ENCODE measurements around the gene YOD1.

YOD1 gene

DNA sequence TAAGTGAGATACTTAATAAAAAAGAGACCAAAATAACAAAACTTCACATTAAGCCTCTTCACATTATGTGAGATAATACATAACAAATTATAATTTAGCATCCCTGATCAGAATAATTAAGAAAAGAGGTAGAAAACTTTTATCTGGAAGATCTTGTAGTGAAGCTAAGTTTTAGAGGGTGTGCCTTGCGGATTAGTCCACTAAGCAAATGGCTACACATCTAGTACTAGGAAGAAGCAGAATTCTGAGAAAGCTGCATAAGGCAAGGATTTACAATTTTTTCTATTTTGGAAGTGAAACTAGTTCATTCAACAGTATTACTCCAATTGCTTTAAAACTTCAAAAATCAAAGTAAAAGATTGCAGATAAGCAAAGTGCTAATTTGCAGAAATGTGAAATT, 3.5 kb downstream of the YOD1 start:
- no peak for TF ChIP-seq TEAD4 (IDR thresholded peaks at IDR 0.05)

- TF ChIP-seq NFIC (IDR thresholded peaks at IDR 0.05) = no peak
- TF ChIP-seq TCF12 (IDR thresholded peaks at IDR 0.05; ENCODE audit: low read depth) = no peak
- no peak for TF ChIP-seq USF1 (IDR thresholded peaks at IDR 0.05)
- no peak for TF ChIP-seq RAD21 (IDR thresholded peaks at IDR 0.05; ENCODE audit: low read depth)
- no peak for TF ChIP-seq TAF1 (IDR thresholded peaks at IDR 0.05; ENCODE audit: low read depth)
- no peak for TF ChIP-seq TEAD4 (IDR thresholded peaks at IDR 0.05)
- TF ChIP-seq, protein P1, sequence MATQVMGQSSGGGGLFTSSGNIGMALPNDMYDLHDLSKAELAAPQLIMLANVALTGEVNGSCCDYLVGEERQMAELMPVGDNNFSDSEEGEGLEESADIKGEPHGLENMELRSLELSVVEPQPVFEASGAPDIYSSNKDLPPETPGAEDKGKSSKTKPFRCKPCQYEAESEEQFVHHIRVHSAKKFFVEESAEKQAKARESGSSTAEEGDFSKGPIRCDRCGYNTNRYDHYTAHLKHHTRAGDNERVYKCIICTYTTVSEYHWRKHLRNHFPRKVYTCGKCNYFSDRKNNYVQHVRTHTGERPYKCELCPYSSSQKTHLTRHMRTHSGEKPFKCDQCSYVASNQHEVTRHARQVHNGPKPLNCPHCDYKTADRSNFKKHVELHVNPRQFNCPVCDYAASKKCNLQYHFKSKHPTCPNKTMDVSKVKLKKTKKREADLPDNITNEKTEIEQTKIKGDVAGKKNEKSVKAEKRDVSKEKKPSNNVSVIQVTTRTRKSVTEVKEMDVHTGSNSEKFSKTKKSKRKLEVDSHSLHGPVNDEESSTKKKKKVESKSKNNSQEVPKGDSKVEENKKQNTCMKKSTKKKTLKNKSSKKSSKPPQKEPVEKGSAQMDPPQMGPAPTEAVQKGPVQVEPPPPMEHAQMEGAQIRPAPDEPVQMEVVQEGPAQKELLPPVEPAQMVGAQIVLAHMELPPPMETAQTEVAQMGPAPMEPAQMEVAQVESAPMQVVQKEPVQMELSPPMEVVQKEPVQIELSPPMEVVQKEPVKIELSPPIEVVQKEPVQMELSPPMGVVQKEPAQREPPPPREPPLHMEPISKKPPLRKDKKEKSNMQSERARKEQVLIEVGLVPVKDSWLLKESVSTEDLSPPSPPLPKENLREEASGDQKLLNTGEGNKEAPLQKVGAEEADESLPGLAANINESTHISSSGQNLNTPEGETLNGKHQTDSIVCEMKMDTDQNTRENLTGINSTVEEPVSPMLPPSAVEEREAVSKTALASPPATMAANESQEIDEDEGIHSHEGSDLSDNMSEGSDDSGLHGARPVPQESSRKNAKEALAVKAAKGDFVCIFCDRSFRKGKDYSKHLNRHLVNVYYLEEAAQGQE (IDR thresholded peaks at IDR 0.05; ENCODE audit: low read depth) = no peak
- no peak for TF ChIP-seq CEBPB (IDR thresholded peaks at IDR 0.05)
- TF ChIP-seq, protein P2, sequence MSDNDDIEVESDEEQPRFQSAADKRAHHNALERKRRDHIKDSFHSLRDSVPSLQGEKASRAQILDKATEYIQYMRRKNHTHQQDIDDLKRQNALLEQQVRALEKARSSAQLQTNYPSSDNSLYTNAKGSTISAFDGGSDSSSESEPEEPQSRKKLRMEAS (IDR thresholded peaks at IDR 0.05) = no peak
These were observed 5.6 kb downstream of the YOD1 start for GRCh38 chr1:207045453-207045852.

DNA sequence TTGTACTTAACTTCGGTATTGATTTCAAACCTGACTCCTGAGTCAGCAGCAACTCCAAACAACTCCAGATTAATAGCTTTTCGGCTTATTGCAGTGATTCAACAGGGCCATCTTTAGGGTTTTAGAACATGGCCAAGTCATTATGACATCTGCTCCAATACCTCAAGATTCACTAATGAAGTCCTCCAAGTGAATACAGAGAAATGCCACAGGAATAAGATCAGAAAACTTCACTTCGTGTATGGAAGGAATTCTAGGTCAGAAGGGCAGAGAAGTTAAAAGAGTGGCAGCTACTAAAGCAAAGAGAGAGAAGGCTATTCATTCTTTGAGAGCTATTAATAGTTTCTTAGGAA, 10.9 kb downstream of the YOD1 start:
- TF ChIP-seq TEAD4 (IDR thresholded peaks at IDR 0.05) (no peak), YY1 (IDR thresholded peaks at IDR 0.05; ENCODE audit: low read depth) (no peak), NFIC (IDR thresholded peaks at IDR 0.05) (no peak), ZBTB7A (IDR thresholded peaks at IDR 0.05; ENCODE audit: low read depth) (no peak), TAF1 (IDR thresholded peaks at IDR 0.05; ENCODE audit: low read depth) (no peak), CREB1 (IDR thresholded peaks at IDR 0.05; ENCODE audit: low read depth) (no peak)

DNA sequence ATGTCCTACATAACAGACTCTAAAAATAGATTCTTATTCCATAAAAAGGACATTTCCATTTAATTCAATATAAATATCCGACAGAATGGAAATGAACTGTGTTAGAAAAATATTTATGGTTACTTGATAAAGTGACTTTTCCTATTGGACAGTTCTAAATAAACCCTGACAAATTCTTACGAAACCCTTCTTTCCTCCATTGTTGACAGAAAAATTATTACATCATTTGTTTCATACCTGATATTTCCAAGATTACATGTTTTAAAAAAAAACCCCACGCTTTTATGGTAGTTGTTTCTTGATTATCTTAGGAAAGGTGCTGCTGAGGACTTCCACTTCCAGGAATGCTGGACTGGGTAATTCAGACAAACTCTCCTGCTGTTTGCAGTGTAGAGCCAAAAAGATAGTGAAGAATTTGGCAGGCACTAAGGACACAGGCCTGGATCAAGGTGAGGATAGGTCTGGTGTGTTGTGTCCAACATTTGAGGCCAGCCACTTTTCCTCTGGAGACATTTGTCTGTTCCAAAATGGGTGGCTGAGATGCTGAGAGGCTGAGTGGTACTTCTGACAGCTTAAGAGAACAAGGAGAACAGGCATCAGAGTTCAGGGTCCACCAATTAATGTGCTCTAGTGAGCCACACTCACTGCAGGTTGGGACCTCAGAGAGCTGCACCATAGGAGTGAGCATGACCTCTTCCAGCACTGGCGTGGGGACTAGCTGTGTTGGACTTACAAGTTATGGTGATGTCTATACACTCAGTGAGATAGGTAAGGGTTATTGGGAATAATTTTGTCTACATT, 11.4 kb downstream of the YOD1 start:
- TF ChIP-seq CREB1 (IDR thresholded peaks at IDR 0.05; ENCODE audit: low read depth) (no peak), YY1 (IDR thresholded peaks at IDR 0.05; ENCODE audit: low read depth) (no peak), RAD21 (IDR thresholded peaks at IDR 0.05; ENCODE audit: low read depth) (no peak), CEBPB (IDR thresholded peaks at IDR 0.05) (no peak), USF1 (IDR thresholded peaks at IDR 0.05) (no peak), TCF12 (IDR thresholded peaks at IDR 0.05; ENCODE audit: low read depth) (no peak), EP300 (IDR thresholded peaks at IDR 0.05; ENCODE audit: borderline replicate concordance) (no peak), TAF1 (IDR thresholded peaks at IDR 0.05; ENCODE audit: low read depth) (no peak), EGR1 (IDR thresholded peaks at IDR 0.05) (no peak), NFIC (IDR thresholded peaks at IDR 0.05) (no peak), TEAD4 (IDR thresholded peaks at IDR 0.05) (no peak), FOXM1 (IDR thresholded peaks at IDR 0.05; ENCODE audit: borderline replicate concordance, low read depth) (no peak), ZBTB7A (IDR thresholded peaks at IDR 0.05; ENCODE audit: low read depth) (no peak)
- TF ChIP-seq, protein P2 (IDR thresholded peaks at IDR 0.05) = no peak
- TF ChIP-seq, protein P1 (IDR thresholded peaks at IDR 0.05; ENCODE audit: low read depth) = no peak

GRCh38 chr1:207036865-207037264, 14.1 kb downstream of the YOD1 start:
- TF ChIP-seq TEAD4 (IDR thresholded peaks at IDR 0.05) (no peak), CEBPB (IDR thresholded peaks at IDR 0.05) (no peak), CREB1 (IDR thresholded peaks at IDR 0.05; ENCODE audit: low read depth) (no peak), EGR1 (IDR thresholded peaks at IDR 0.05) (no peak)

DNA sequence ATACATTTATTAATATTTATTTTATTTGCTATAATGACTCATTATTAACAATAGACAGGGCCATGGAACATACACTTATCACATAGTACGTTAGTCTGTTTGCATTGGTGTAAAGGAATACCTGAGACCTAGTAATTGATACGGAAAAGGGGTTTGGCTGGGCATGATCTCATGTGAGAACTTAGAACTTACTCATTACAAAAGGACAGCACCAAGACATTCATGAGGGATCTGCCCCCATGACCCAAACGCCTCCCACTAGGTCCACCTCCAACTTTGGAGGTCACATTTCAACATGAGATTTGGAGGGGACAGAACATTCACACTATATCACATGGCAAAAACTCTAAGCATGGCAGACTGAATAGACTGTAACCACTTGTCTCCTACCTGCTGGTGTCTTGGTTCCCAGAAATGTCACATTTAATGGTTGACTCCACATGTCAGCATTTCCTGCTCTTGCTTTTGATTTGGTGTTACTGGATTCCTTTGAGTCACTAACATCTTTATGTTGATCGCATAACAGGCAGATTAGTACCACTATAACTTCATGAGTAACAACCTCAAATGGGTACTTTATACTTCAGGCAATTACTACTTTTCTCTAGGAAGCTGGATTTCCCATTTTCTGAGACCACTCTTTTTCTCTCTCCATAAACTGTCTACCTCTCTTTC, 15.0 kb downstream of the YOD1 start:
- TF ChIP-seq TEAD4 (IDR thresholded peaks at IDR 0.05) (no peak), CEBPB (IDR thresholded peaks at IDR 0.05) (no peak), CREB1 (IDR thresholded peaks at IDR 0.05; ENCODE audit: low read depth) (no peak), EGR1 (IDR thresholded peaks at IDR 0.05) (no peak), EP300 (IDR thresholded peaks at IDR 0.05; ENCODE audit: borderline replicate concordance) (no peak), TAF1 (IDR thresholded peaks at IDR 0.05; ENCODE audit: low read depth) (no peak), FOXM1 (IDR thresholded peaks at IDR 0.05; ENCODE audit: borderline replicate concordance, low read depth) (no peak), ZBTB7A (IDR thresholded peaks at IDR 0.05; ENCODE audit: low read depth) (no peak), YY1 (IDR thresholded peaks at IDR 0.05; ENCODE audit: low read depth) (no peak), USF1 (IDR thresholded peaks at IDR 0.05) (no peak), RAD21 (IDR thresholded peaks at IDR 0.05; ENCODE audit: low read depth) (no peak), TCF12 (IDR thresholded peaks at IDR 0.05; ENCODE audit: low read depth) (no peak)
- TF ChIP-seq, protein P2 (IDR thresholded peaks at IDR 0.05) = no peak
- TF ChIP-seq, protein P1 (IDR thresholded peaks at IDR 0.05; ENCODE audit: low read depth) = no peak
